ENCODE data around the gene PRCD.

PRCD gene

GRCh38 chr17:76570877-76571471 is 31.1 kb downstream of the PRCD start:
- DNase-seq (ENCODE audit: low read depth in 3 of 3) = no peak

GRCh38 chr17:76572201-76572910 is 32.5 kb downstream of the PRCD start:
- DNase-seq (ENCODE audit: low read depth in 3 of 3) = no peak

- no peak for DNase-seq (ENCODE audit: low read depth in 3 of 3)
Observed at GRCh38 chr17:76573096-76573495, 33.3 kb downstream of the PRCD start.

- no peak for DNase-seq (ENCODE audit: low read depth in 3 of 3)
Observed at GRCh38 chr17:76574166-76574565, 34.3 kb downstream of the PRCD start.

GRCh38 chr17:76575570-76575969 is 35.7 kb downstream of the PRCD start:
- DNase-seq (ENCODE audit: low read depth in 3 of 3) = no peak

- no peak for DNase-seq (ENCODE audit: low read depth in 3 of 3)
Observed at GRCh38 chr17:76576189-76576588, 36.3 kb downstream of the PRCD start.

- DNase-seq (ENCODE audit: low read depth in 3 of 3) = no peak
Observed at GRCh38 chr17:76577876-76578275, 38.0 kb downstream of the PRCD start.

- DNase-seq (ENCODE audit: low read depth in 3 of 3) = no peak
Observed at GRCh38 chr17:76578376-76578775, 38.5 kb downstream of the PRCD start.

GRCh38 chr17:76579281-76579680 is 39.4 kb downstream of the PRCD start:
- no peak for DNase-seq (ENCODE audit: low read depth in 3 of 3)

GRCh38 chr17:76581515-76581914 is 41.7 kb downstream of the PRCD start:
- no peak for DNase-seq (ENCODE audit: low read depth in 3 of 3)

- no peak for DNase-seq (ENCODE audit: low read depth in 3 of 3)
Observed at GRCh38 chr17:76582660-76583059, 42.8 kb downstream of the PRCD start.

GRCh38 chr17:76584427-76585032 is 44.7 kb downstream of the PRCD start:
- DNase-seq (ENCODE audit: low read depth in 3 of 3) = no peak

GRCh38 chr17:76585033-76585648 is 45.3 kb downstream of the PRCD start:
- no peak for DNase-seq (ENCODE audit: low read depth in 3 of 3)

GRCh38 chr17:76585649-76586593 is 46.1 kb downstream of the PRCD start, which contains the start of gene ST6GALNAC2:
TSS of gene ST6GALNAC2 (minus strand) at chr17:76585860. CDS start at chr17:76585808, 52 bp downstream.
- DNase-seq (ENCODE audit: low read depth in 3 of 3) = peak in 1 of 3 experiments; percentile 42

GRCh38 chr17:76586741-76587487 is 47.1 kb downstream of the PRCD start:
- no peak for DNase-seq (ENCODE audit: low read depth in 3 of 3)

- DNase-seq (ENCODE audit: low read depth in 3 of 3) = no peak
Observed at GRCh38 chr17:76588182-76588581, 48.3 kb downstream of the PRCD start.

GRCh38 chr17:76593384-76593826 is 53.6 kb downstream of the PRCD start:
- DNase-seq (ENCODE audit: low read depth in 3 of 3) = no peak

GRCh38 chr17:76593959-76594358 is 54.1 kb downstream of the PRCD start:
- DNase-seq (ENCODE audit: low read depth in 3 of 3) = no peak

- DNase-seq (ENCODE audit: low read depth in 3 of 3) = no peak
Observed at GRCh38 chr17:76594690-76595089, 54.8 kb downstream of the PRCD start.
